Endothelial cell of umbilical vein (primary cell): ENCODE data around the gene GLRX.

Experiments
- EZH2 ChIP-seq: IDR thresholded peaks from 2 replicates; pipeline ENCODE4 v1.6.1; 2012; ENCODE audit warnings: borderline replicate concordance, low read depth, mild to moderate bottlenecking, moderate library complexity, low read length, inconsistent platforms; ENCODE audit not compliant: severe bottlenecking
- FOS ChIP-seq: IDR thresholded peaks from 2 replicates; pipeline ENCODE4 v1.6.1; 2011; ENCODE audit warnings: mild to moderate bottlenecking, low read length, moderate library complexity, borderline replicate concordance; ENCODE audit not compliant: insufficient read depth
- GATA2 ChIP-seq: IDR thresholded peaks from 2 replicates; pipeline ENCODE4 v1.7.0; 2011; ENCODE audit warnings: low read depth, mild to moderate bottlenecking, moderate library complexity, mixed read lengths, low read length; ENCODE audit not compliant: insufficient read length, insufficient read depth
- JUN ChIP-seq: IDR thresholded peaks from 2 replicates; pipeline ENCODE4 v1.6.1; 2011; ENCODE audit warnings: borderline replicate concordance, low read depth; ENCODE audit not compliant: insufficient read length, insufficient read depth
- POLR2A ChIP-seq: IDR thresholded peaks from 2 replicates; pipeline ENCODE4 v1.6.1; 2012; ENCODE audit warnings: low read depth, mild to moderate bottlenecking, control low read depth, low read length
- POLR2AphosphoS5 ChIP-seq: IDR thresholded peaks from 2 replicates; pipeline ENCODE4 v1.6.1; 2012; ENCODE audit warnings: low read depth, mild to moderate bottlenecking, control low read depth, low read length, moderate library complexity; ENCODE audit not compliant: insufficient read depth
- TF ChIP-seq, protein P1 (sequence below), 2 donors: IDR thresholded peaks; 1 replicate in 1 of 2; 2 replicates in 1 of 2; pipeline ENCODE4 v1.5.1; 2011; ENCODE audit warnings: low read length in 2 of 2, mild to moderate bottlenecking in 2 of 2, moderate library complexity in 2 of 2, control low read depth in 1 of 2, inconsistent platforms in 1 of 2, low read depth in 1 of 2; ENCODE audit not compliant: insufficient read depth in 1 of 2; ENCODE audit errors: extremely low read depth in 1 of 2
- TF ChIP-seq, protein P2 (sequence below): IDR thresholded peaks from 2 replicates; pipeline ENCODE4 v1.6.1; 2011; ENCODE audit not compliant: insufficient read depth, insufficient read length

DNA sequence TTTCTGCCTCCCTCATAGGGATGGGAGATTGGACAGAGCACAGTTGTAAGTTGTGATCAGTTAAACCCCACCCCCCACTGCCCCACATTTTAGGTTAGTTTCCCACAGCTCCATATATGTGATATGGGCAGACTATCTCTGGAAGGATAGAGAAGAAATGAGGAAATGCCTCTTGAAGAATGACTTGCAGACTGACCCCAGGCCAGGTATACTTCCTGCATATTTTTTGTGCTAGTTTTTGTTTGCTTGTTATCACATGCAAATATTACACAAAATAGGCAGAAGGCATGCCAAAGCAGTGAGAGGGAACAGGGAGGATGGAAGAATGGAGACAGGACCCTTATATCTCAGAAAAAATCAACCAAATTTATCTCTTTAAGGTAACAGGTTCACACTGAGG is 10.1 kb upstream of the GLRX start:
- TF ChIP-seq, protein P1, sequence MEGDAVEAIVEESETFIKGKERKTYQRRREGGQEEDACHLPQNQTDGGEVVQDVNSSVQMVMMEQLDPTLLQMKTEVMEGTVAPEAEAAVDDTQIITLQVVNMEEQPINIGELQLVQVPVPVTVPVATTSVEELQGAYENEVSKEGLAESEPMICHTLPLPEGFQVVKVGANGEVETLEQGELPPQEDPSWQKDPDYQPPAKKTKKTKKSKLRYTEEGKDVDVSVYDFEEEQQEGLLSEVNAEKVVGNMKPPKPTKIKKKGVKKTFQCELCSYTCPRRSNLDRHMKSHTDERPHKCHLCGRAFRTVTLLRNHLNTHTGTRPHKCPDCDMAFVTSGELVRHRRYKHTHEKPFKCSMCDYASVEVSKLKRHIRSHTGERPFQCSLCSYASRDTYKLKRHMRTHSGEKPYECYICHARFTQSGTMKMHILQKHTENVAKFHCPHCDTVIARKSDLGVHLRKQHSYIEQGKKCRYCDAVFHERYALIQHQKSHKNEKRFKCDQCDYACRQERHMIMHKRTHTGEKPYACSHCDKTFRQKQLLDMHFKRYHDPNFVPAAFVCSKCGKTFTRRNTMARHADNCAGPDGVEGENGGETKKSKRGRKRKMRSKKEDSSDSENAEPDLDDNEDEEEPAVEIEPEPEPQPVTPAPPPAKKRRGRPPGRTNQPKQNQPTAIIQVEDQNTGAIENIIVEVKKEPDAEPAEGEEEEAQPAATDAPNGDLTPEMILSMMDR (IDR thresholded peaks at IDR 0.05; ENCODE audit: extremely low read depth in 1 of 2, insufficient read depth in 1 of 2, low read depth in 1 of 2, low read length in 2 of 2): no peak
- TF ChIP-seq POLR2AphosphoS5 (no peak), POLR2A (no peak), FOS (no peak), EZH2 (no peak), JUN (no peak), GATA2 (no peak)
- TF ChIP-seq, protein P2, sequence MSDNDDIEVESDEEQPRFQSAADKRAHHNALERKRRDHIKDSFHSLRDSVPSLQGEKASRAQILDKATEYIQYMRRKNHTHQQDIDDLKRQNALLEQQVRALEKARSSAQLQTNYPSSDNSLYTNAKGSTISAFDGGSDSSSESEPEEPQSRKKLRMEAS: no peak
